ENCODE results near the gene GALR3.

The GALR3 gene

DNA sequence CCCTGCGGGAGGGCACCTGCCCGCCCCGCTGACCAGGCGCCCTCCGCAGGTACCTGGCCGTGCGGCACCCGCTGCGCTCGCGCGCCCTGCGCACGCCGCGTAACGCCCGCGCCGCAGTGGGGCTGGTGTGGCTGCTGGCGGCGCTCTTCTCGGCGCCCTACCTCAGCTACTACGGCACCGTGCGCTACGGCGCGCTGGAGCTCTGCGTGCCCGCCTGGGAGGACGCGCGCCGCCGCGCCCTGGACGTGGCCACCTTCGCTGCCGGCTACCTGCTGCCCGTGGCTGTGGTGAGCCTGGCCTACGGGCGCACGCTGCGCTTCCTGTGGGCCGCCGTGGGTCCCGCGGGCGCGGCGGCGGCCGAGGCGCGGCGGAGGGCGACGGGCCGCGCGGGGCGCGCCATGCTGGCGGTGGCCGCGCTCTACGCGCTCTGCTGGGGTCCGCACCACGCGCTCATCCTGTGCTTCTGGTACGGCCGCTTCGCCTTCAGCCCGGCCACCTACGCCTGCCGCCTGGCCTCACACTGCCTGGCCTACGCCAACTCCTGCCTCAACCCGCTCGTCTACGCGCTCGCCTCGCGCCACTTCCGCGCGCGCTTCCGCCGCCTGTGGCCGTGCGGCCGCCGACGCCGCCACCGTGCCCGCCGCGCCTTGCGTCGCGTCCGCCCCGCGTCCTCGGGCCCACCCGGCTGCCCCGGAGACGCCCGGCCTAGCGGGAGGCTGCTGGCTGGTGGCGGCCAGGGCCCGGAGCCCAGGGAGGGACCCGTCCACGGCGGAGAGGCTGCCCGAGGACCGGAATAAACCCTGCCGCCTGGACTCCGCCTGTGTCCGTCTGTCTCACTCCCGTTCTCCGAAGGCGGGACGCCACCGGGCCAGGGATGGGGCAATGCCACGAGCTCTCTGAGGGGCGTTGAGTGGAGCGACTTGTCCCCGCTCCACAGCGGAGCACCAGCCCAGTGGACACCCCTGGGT lies 1.8 kb downstream of the GALR3 start:
- DNase-seq = no peak

DNA sequence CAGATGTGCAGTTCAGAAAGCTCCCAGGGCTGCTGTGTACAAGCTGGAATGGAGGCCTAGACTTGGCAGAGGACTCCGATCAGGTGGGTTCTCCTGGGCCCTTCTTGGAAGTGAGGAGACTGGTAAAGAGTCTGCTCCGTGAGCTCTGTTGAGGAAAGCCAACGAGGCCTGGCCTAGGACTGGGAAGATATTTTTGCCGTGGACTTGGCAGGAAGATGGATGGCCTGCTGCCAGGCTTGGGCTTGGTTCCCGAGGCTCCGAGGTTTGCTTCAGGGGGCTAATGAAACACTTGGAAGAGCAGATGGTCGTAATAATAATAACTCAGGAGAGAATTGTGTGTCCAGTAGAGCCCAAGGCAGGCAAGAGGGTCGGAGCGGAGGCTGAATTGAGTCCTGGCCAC lies 3.9 kb downstream of the GALR3 start:
- no peak for DNase-seq

GRCh38 chr22:37830093-37830842 lies 7.1 kb downstream of the GALR3 start:
- DNase-seq = no peak

- no peak for DNase-seq
Measured at GRCh38 chr22:37831472-37831871, 8.3 kb downstream of the GALR3 start.

DNA sequence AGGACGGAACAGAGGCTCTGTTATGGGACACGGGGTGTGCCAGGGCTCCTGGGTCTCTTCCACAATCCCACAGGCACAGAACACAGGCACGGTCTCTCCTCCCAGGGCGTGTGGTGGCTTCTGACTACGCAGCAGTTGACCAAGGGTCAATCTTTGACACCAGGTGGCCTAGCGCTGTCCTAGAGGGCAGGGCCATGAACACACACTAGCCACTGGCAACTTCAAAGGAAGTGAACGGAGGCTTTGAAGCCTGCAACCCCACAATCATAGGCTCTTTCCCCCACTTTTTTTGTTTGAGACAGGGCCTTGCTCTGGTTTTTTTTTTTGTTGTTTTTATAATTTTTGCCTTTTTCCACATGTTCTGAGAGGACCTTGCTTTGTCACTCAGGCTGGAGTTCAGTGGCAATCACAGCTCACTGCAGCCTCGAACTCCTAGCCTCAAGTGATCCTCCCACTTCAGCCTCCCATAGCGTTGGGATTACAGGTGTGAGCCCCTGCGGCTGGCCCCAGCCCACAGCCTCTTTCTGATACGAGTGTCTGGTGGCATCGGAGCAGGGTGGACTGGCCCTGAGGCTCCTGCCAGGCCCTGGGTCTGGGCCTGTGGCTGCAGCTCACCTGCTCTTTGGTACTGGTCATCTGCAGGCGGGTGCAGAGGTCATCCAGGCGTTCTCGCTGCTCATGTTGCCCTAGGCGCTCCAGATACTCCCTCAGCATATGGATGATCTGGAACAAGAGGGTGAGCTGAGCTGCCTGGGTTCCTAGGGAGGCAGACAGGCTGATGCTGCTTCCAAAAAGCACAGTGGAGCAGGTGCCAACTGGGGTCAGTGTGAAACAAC lies 9.1 kb downstream of the GALR3 start:
- no peak for DNase-seq

GRCh38 chr22:37842015-37842793 lies 19.0 kb downstream of the GALR3 start:
- DNase-seq = no peak

GRCh38 chr22:37843741-37844089 lies 20.5 kb downstream of the GALR3 start:
- DNase-seq = no peak

GRCh38 chr22:37844904-37845329 lies 21.7 kb downstream of the GALR3 start:
- no peak for DNase-seq

DNA sequence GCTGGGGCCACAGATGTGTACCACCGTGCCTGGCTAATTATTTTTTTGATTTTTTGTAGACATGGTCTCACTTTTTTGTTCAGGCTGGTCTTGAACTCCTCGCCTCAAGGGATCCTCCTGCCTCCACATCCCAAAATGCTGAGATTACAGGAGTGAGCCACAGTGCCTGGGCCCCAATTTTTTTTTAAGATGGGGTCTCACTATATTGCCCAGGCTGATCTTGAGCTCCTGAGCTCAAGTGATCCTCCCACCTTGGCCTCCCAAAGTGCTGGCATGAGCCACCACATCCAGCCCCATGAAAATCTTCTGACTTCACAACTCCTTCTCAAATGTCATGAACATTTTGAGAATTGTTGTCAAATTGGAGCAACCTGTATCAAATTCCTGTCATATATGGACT lies 23.3 kb downstream of the GALR3 start:
- no peak for DNase-seq

- no peak for DNase-seq
Measured at GRCh38 chr22:37848587-37849088, 25.5 kb downstream of the GALR3 start.

DNA sequence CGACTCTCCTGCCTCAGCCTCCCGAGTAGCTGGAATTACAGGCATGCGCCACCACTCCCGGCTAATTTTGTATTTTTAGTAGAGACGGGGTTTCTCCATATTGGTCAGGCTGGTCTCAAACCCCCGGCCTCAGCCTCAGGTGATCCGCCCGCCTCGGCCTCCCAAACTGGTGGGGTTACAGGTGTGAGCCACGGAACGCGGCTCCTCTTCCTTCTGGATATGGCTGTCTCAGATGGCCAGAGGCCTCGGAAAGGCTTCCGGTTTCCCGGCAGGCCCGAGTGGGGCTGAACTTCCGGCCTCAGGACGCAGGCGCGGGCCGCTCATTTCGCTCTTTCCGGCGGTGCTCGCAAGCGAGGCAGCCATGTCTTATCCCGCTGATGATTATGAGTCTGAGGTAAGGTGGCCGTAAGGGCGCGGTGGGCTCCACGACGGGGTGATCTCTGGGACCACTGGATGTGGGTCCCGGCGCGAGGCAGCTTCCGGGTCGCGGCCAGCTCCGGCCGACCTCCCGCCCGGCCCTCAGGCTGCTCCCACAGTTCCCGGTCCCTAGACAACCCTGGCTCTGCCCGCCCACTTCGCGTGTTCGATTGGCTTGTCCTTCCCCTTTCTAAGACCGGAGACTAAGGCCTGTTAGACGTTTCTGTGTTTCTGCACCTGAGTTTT lies 26.0 kb downstream of the GALR3 start, which contains the start of gene EIF3L:
TSS of gene EIF3L (plus strand) at position 331 of the 663 bp plus-strand sequence. CDS start at position 362, 31 bp downstream.
- DNase-seq = peak; percentile 88

- DNase-seq = no peak
Measured at GRCh38 chr22:37850801-37851200, 27.6 kb downstream of the GALR3 start.

GRCh38 chr22:37852418-37852817 lies 29.2 kb downstream of the GALR3 start:
- DNase-seq = no peak

GRCh38 chr22:37854946-37855345 lies 31.8 kb downstream of the GALR3 start:
- DNase-seq = no peak

DNA sequence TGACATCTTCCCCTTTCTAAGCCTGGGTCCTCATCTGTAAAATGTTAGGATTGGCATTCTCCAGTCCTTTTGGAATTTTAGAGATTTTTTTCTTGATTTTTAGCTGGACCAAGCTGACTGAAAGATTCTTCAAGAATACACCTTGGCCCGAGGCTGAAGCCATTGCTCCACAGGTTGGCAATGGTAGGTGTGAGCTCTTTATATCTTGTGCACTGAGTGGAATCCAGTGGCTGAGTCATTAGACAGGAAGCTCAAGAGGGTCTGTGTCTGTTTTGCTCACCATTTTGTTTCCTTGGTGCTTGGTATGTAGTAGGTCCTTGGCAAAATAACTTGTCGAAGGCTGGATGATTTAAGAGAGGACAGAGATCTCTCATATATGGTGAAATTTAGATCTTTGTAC lies 32.3 kb downstream of the GALR3 start:
- no peak for DNase-seq

DNA sequence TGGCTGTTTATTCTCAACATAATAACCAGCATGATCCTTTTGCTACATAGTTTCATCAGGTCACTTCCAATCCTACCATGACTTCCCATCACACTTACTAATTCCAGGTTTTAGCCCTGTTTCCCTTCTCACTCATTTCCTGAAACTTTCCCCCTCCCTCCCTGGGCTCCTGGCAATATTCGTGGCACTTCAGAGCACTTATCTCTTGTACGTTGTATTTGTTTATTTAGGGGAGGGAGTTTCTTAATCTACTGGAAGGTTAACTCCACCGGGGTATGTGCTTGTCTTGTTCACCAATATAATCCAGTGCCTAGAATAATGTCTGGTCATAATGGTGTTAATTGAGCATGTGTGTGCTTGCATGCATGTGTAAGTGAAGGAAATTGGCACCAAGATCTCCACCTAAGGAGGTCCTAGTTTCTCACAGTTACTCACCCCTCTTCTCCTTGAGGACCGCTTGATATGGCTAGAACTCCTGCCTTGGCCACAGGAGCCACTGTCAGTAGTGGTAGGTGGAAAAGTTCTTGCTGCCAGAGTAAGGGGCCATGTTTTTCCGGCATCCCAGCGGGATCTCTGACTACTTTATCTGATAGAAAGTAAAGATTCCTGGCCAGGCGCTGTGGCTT lies 37.7 kb downstream of the GALR3 start:
- no peak for DNase-seq

DNA sequence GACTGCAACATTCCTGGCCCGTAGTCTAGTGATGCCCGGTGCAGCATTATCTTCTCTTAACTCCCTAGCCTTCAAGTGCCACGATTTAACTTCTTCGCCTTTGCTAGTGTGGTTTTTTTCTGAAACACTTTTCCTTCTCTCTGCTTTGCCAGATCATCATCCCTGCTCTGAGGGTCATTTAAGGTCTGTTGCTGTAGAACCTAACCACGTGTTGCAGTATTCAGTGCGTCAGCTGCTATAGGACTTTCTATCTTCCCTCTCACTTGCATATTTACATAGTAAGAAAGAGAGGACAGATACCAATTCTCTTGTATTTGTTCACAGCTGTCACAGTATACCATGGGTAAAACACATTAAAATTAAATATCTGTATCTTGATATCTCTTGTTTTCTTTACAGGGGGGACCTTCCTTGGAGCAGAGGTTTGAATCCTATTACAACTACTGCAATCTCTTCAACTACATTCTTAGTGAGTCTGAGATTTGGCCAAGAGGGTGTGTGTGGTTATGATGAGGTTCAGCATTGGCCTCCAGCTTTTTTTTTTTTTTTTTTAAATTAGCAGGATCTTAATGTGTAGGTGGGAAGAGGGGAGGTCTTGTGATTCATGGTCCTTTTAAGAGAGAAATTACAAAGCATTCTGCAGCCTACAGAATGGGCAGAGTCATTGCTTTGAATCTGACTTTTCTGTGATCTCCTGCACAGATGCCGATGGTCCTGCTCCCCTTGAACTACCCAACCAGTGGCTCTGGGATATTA lies 39.6 kb downstream of the GALR3 start:
- no peak for DNase-seq

- DNase-seq = no peak
Measured at GRCh38 chr22:37865510-37865909, 42.3 kb downstream of the GALR3 start.

DNA sequence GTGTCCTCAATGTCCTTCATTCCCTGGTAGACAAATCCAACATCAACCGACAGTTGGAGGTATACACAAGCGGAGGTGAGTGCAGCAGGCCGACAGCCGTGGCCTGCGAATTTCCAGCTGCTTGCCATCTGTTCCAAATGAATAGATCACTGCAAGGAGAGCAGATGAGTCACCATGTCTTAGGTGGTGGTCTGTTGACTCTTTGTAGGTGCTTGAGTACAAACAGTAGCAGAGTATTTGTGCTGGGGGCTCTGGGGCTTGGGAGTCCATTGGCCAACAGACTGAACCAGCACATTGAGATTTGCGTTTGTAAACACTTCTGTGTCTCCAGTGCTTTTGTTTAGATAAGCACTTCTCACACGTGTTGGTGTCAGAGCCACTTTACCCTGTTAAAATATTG lies 47.1 kb downstream of the GALR3 start:
- no peak for DNase-seq

All from NCI-H1048 (cell line).